H1 (cell line): ENCODE measurements around the gene PHLPP1. TPM values are rescaled to one million over a fixed set of nuclear protein-coding genes. Genes with fewer than 3 reads are reported as not detected.

Source experiments
- CTCF ChIP-seq, 3 experiments: IDR thresholded peaks; 1 replicate in 2 of 3; 2 replicates in 1 of 3; pipeline versions ENCODE4 v1.5.1 to v1.6.1; 2011; ENCODE audit warnings: low read length in 3 of 3, mild to moderate bottlenecking in 3 of 3, inconsistent platforms in 2 of 3, low read depth in 1 of 3, moderate library complexity in 1 of 3; ENCODE audit not compliant: insufficient read depth in 1 of 3; ENCODE audit errors: control extremely low read depth in 1 of 3
- GABPA ChIP-seq: IDR thresholded peaks from 2 replicates; pipeline ENCODE4 v1.6.1; 2011; ENCODE audit warnings: mild to moderate bottlenecking, low read length, moderate library complexity, borderline replicate concordance; ENCODE audit not compliant: insufficient read depth
- NANOG ChIP-seq: IDR thresholded peaks from 2 replicates; pipeline ENCODE4 v1.6.1; 2011; ENCODE audit warnings: low read length, low read depth, mild to moderate bottlenecking, inconsistent platforms; ENCODE audit not compliant: insufficient read depth, poor library complexity, severe bottlenecking
- PHF8 ChIP-seq: fragments of 200-600 bp; sonication (generic); conservative IDR thresholded peaks from 2 replicates; pipeline ENCODE4 v1.7.1; 2012; ENCODE audit warnings: low read depth, mild to moderate bottlenecking, inconsistent platforms, low read length, moderate library complexity
- TBP ChIP-seq: IDR thresholded peaks from 2 replicates; pipeline ENCODE4 v1.6.1; 2011; ENCODE audit warnings: low read depth, low read length, improper control_type of control experiment
- polyA plus RNA-seq, 7 experiments: library from polyadenylated mRNA; depleted of rRNA in 3 of 7; stranded (reverse) in 5 of 7; unstranded in 2 of 7; fragments of >200 nt in 5 of 7; fragments of 200-250 nt in 2 of 7; gene quantifications; 1 replicate in 5 of 7; 2 replicates in 1 of 7; 4 replicates in 1 of 7; pipeline versions ENCODE4 v1.2.1 to v1.2.3, GENCODE V29; 2011 to 2013; ENCODE audit warnings: missing spikeins in 2 of 7, mixed read lengths in 2 of 7
- total RNA-seq: library from RNA; stranded (reverse); fragmentation: NEBNext Ultra II Directional; extraction: Animal tissue kit (Norgen Biotek cat#: 25700); gene quantifications from 2 replicates; pipeline ENCODE4 v1.2.1, GENCODE V29; 2021

Gene PHLPP1
- total and polyA plus RNA-seq, 2 of the 8 experiments (the other 6 are each of a cell fraction or from before 2014, with no cell fraction given), result 28.0 to 66.3 TPM

GRCh38 chr18:62904396-62905285 is 189.3 kb downstream of the PHLPP1 start (continued):
- TF ChIP-seq TBP (no peak), PHF8 (no peak), CTCF (IDR thresholded peaks at IDR 0.05; ENCODE audit: control extremely low read depth in 1 of 3, insufficient read depth in 1 of 3, low read depth in 1 of 3, low read length in 3 of 3) (no peak), GABPA (no peak), NANOG (no peak)
